RPMI8226 (cell line): ENCODE measurements around the gene NOP14.
A peak's percentile ranks its signal among the peaks of the same experiment; 100 is the strongest.
"Not testable (repeated sequence)": the region's sequence is repeated elsewhere in the genome, so short reads cannot be mapped to it uniquely, and the experiment has no call there.

ENCODE experiments used
- DNase-seq: peaks from one replicate; pipeline ENCODE4 v3.0.0-alpha.2; 2015

NOP14 gene

GRCh38 chr4:2930135-2930757 is 33.0 kb downstream of the NOP14 start:
- DNase-seq: no peak

- DNase-seq: no peak
Measured at GRCh38 chr4:2929469-2929868, 33.7 kb downstream of the NOP14 start.

GRCh38 chr4:2928242-2929176 is 34.7 kb downstream of the NOP14 start:
- no peak for DNase-seq

- no peak for DNase-seq
Measured at GRCh38 chr4:2927696-2928075, 35.5 kb downstream of the NOP14 start.

GRCh38 chr4:2927016-2927695 is 36.0 kb downstream of the NOP14 start:
- no peak for DNase-seq

GRCh38 chr4:2925931-2926860 is 37.0 kb downstream of the NOP14 start:
- no peak for DNase-seq

GRCh38 chr4:2925496-2925895 is 37.7 kb downstream of the NOP14 start:
- DNase-seq: no peak

GRCh38 chr4:2924765-2925301 is 38.4 kb downstream of the NOP14 start:
- no peak for DNase-seq

GRCh38 chr4:2924286-2924685 is 38.9 kb downstream of the NOP14 start:
- DNase-seq: no peak

- peak; percentile 76 for DNase-seq
Measured at GRCh38 chr4:2923668-2924173, 39.5 kb downstream of the NOP14 start.

- DNase-seq: no peak
Measured at GRCh38 chr4:2923141-2923551, 40.1 kb downstream of the NOP14 start.

GRCh38 chr4:2922453-2923101 is 40.6 kb downstream of the NOP14 start:
- not testable (repeated sequence) for DNase-seq

- DNase-seq: not testable (repeated sequence)
Measured at GRCh38 chr4:2918714-2919113, 44.5 kb downstream of the NOP14 start.

- not testable (repeated sequence) for DNase-seq
Measured at GRCh38 chr4:2918300-2918699, 44.9 kb downstream of the NOP14 start.

GRCh38 chr4:2916696-2917095 is 46.5 kb downstream of the NOP14 start:
- not testable (repeated sequence) for DNase-seq

- no peak for DNase-seq
Measured at GRCh38 chr4:2915789-2916188, 47.4 kb downstream of the NOP14 start.

GRCh38 chr4:2914256-2915126 is 48.7 kb downstream of the NOP14 start:
- DNase-seq: no peak

GRCh38 chr4:2913168-2913567 is 50.0 kb downstream of the NOP14 start:
- no peak for DNase-seq

GRCh38 chr4:2911868-2912267 is 51.3 kb downstream of the NOP14 start:
- no peak for DNase-seq

GRCh38 chr4:2910409-2910808 is 52.8 kb downstream of the NOP14 start:
- peak; percentile 21 for DNase-seq
